ENCODE results near the gene REM1. TPM values are rescaled to one million over a fixed set of nuclear protein-coding genes. Genes with fewer than 3 reads are reported as not detected.
"Not testable (repeated sequence)": the region's sequence is repeated elsewhere in the genome, so short reads cannot be mapped to it uniquely, and the experiment has no call there.

Gene REM1
- polyA plus RNA-seq, 3 donors = 0.86 to 3.8 (median 3.7) TPM

- H3K27ac ChIP-seq (ENCODE audit: low read depth, low read length) = no peak overlapping the region
- 4 to 6% (median 6%) methylated on average over 29 of the region's 29 CpGs for WGBS, 3 donors
Measured at GRCh38 chr20:31475472-31476293, 595 bp downstream of the REM1 start.

GRCh38 chr20:31476294-31476585, 1.2 kb downstream of the REM1 start:
- WGBS, 3 donors = 35 to 81% (median 73%) methylated on average over 4 to 6 of the region's 6 CpGs
- no peak overlapping the region for H3K27ac ChIP-seq (ENCODE audit: low read depth, low read length)

GRCh38 chr20:31476643-31477215, 1.6 kb downstream of the REM1 start:
- 69 to 83% (median 75%) methylated on average over 6 of the region's 6 CpGs for WGBS, 3 donors
- H3K27ac ChIP-seq (ENCODE audit: low read depth, low read length) = no peak overlapping the region

GRCh38 chr20:31484001-31484400, 8.9 kb downstream of the REM1 start:
- 31 to 61% (median 60%) methylated on average over 36 of the region's 36 CpGs for WGBS, 3 donors

GRCh38 chr20:31485450-31486339, 10.6 kb downstream of the REM1 start:
- WGBS, 3 donors = 5 to 13% (median 5%) methylated on average over 28 to 31 of the region's 31 CpGs
- H3K27ac ChIP-seq (ENCODE audit: low read depth, low read length) = no peak overlapping the region

More at GRCh38 chr20:31484001-31484400, 8.9 kb downstream of the REM1 start:
- H3K27ac ChIP-seq (ENCODE audit: low read depth, low read length) = no peak overlapping the region

- 64 to 67% (median 65%) methylated on average over 2 of the region's 2 CpGs for WGBS, 3 donors
- H3K27ac ChIP-seq (ENCODE audit: low read depth, low read length) = no peak overlapping the region
Measured at GRCh38 chr20:31488115-31488514, 13.0 kb downstream of the REM1 start.

GRCh38 chr20:31489152-31489551, 14.1 kb downstream of the REM1 start:
- 75 to 92% (median 85%) methylated on average over 3 of the region's 3 CpGs for WGBS, 3 donors
- H3K27ac ChIP-seq (ENCODE audit: low read depth, low read length) = no peak overlapping the region

- H3K27ac ChIP-seq (ENCODE audit: low read depth, low read length) = no peak overlapping the region
- WGBS, 3 donors = 90 to 96% (median 92%) methylated on average over 3 of the region's 3 CpGs
Measured at GRCh38 chr20:31490752-31491151, 15.7 kb downstream of the REM1 start.

- 44 to 67% (median 54%) methylated on average over 2 of the region's 2 CpGs for WGBS, 3 donors
Measured at GRCh38 chr20:31494131-31494530, 19.0 kb downstream of the REM1 start.

GRCh38 chr20:31496761-31497295, 21.7 kb downstream of the REM1 start:
- 29 to 50% (median 33%) methylated on average over 15 of the region's 15 CpGs for WGBS, 3 donors
- no peak overlapping the region for H3K27ac ChIP-seq (ENCODE audit: low read depth, low read length)

More at GRCh38 chr20:31494131-31494530, 19.0 kb downstream of the REM1 start:
- H3K27ac ChIP-seq (ENCODE audit: low read depth, low read length) = no peak overlapping the region

GRCh38 chr20:31497838-31498540, 22.9 kb downstream of the REM1 start:
- 33 to 37% (median 36%) methylated on average over 6 of the region's 6 CpGs for WGBS, 3 donors
- no peak overlapping the region for H3K27ac ChIP-seq (ENCODE audit: low read depth, low read length)

- no peak overlapping the region for H3K27ac ChIP-seq (ENCODE audit: low read depth, low read length)
- WGBS, 3 donors = 42 to 76% (median 65%) methylated on average over 1 of the region's 1 CpG
Measured at GRCh38 chr20:31500527-31500926, 25.4 kb downstream of the REM1 start.

GRCh38 chr20:31502884-31503673, 28.0 kb downstream of the REM1 start:
- H3K27ac ChIP-seq (ENCODE audit: low read depth, low read length) = not testable (repeated sequence)
- WGBS, 3 donors = 29 to 32% (median 32%) methylated on average over 20 of the region's 20 CpGs

- WGBS, 3 donors = 85 to 97% (median 89%) methylated on average over 1 of the region's 1 CpG
- H3K27ac ChIP-seq (ENCODE audit: low read depth, low read length) = no peak overlapping the region
Measured at GRCh38 chr20:31505903-31506302, 30.8 kb downstream of the REM1 start.

- WGBS, 3 donors = 86 to 91% (median 88%) methylated on average over 5 of the region's 5 CpGs
Measured at GRCh38 chr20:31508517-31509244, 33.6 kb downstream of the REM1 start.

GRCh38 chr20:31514154-31515071, 39.3 kb downstream of the REM1 start, which contains the start of gene HM13:
TSS of gene HM13 (plus strand) at chr20:31514442. CDS start at chr20:31514552, 110 bp downstream.
- 0 to 1% (median 0%) methylated on average over 73 to 86 of the region's 86 CpGs for WGBS, 3 donors
- H3K27ac ChIP-seq (ENCODE audit: low read depth, low read length) = no peak within 1 kb of the TSS

More at GRCh38 chr20:31508517-31509244, 33.6 kb downstream of the REM1 start:
- H3K27ac ChIP-seq (ENCODE audit: low read depth, low read length) = no peak overlapping the region
